HL-60 (cell line): ENCODE data around the gene AKAP6.

Experiments used
- DNase-seq, 2 experiments: peaks; one replicate each; pipeline ENCODE4 v3.0.0-alpha.2; 2010 to 2020; ENCODE audit warnings: low read depth in 1 of 2, low spot score in 1 of 2
- H3K27ac ChIP-seq: fragments of 250-450 bp; sonication (Bioruptor Pico); replicated peaks from 2 replicates; pipeline ENCODE4 v1.5.1; 2020; ENCODE audit warnings: mild to moderate bottlenecking, moderate library complexity
- H3K27me3 ChIP-seq: fragments of 250-450 bp; sonication (Bioruptor Pico); 2 replicates; pipeline ENCODE4 v1.5.1; 2021; ENCODE audit warnings: mild to moderate bottlenecking, moderate library complexity; ENCODE audit not compliant: insufficient read depth, poor library complexity, severe bottlenecking
- H3K4me3 ChIP-seq: replicated peaks from 2 replicates; pipeline ENCODE4 v1.5.1; 2011; ENCODE audit warnings: mild to moderate bottlenecking, control low read depth, low read length; ENCODE audit not compliant: insufficient read depth
- CTCF ChIP-seq: IDR thresholded peaks from one replicate; pipeline ENCODE4 v1.5.1; 2011; ENCODE audit warnings: low read length, control low read depth, inconsistent platforms; ENCODE audit not compliant: insufficient read depth
- GABPA ChIP-seq: IDR thresholded peaks from 2 replicates; pipeline ENCODE4 v1.6.1; 2012; ENCODE audit warnings: low read depth
- POLR2AphosphoS5 ChIP-seq: IDR thresholded peaks from 2 replicates; pipeline ENCODE4 v1.6.1; 2012; ENCODE audit warnings: low read depth
- SPI1 ChIP-seq: IDR thresholded peaks from 2 replicates; pipeline ENCODE4 v1.6.1; 2012; ENCODE audit warnings: low read depth, mild to moderate bottlenecking, borderline replicate concordance
- TF ChIP-seq, protein P1 (sequence below): IDR thresholded peaks from 2 replicates; pipeline ENCODE4 v1.6.1; 2012; ENCODE audit warnings: low read depth; ENCODE audit not compliant: insufficient replicate concordance

The AKAP6 gene

GRCh38 chr14:32662211-32662610 lies 333.1 kb downstream of the AKAP6 start:
- TF ChIP-seq SPI1: no peak
- TF ChIP-seq GABPA: no peak
- TF ChIP-seq, protein P1, sequence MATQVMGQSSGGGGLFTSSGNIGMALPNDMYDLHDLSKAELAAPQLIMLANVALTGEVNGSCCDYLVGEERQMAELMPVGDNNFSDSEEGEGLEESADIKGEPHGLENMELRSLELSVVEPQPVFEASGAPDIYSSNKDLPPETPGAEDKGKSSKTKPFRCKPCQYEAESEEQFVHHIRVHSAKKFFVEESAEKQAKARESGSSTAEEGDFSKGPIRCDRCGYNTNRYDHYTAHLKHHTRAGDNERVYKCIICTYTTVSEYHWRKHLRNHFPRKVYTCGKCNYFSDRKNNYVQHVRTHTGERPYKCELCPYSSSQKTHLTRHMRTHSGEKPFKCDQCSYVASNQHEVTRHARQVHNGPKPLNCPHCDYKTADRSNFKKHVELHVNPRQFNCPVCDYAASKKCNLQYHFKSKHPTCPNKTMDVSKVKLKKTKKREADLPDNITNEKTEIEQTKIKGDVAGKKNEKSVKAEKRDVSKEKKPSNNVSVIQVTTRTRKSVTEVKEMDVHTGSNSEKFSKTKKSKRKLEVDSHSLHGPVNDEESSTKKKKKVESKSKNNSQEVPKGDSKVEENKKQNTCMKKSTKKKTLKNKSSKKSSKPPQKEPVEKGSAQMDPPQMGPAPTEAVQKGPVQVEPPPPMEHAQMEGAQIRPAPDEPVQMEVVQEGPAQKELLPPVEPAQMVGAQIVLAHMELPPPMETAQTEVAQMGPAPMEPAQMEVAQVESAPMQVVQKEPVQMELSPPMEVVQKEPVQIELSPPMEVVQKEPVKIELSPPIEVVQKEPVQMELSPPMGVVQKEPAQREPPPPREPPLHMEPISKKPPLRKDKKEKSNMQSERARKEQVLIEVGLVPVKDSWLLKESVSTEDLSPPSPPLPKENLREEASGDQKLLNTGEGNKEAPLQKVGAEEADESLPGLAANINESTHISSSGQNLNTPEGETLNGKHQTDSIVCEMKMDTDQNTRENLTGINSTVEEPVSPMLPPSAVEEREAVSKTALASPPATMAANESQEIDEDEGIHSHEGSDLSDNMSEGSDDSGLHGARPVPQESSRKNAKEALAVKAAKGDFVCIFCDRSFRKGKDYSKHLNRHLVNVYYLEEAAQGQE: no peak
- TF ChIP-seq CTCF: no peak
- TF ChIP-seq POLR2AphosphoS5: no peak
- no peak overlapping the region for H3K4me3 ChIP-seq
- no peak overlapping the region for H3K27ac ChIP-seq
- DNase-seq: no peak
- no peaks in the 10 kb centered on the region for H3K27me3 ChIP-seq

GRCh38 chr14:32666308-32666707 lies 337.2 kb downstream of the AKAP6 start:
- Histone ChIP-seq H3K27me3 (no peaks in the 10 kb centered on the region), H3K27ac (no peak overlapping the region), H3K4me3 (no peak overlapping the region)
- DNase-seq: no peak
- TF ChIP-seq, protein P1: no peak
- TF ChIP-seq GABPA (no peak), POLR2AphosphoS5 (no peak), SPI1 (no peak), CTCF (no peak)

- no peaks in the 10 kb centered on the region for H3K27me3 ChIP-seq
- no peak overlapping the region for H3K4me3 ChIP-seq
- no peak overlapping the region for H3K27ac ChIP-seq
- no peak for TF ChIP-seq POLR2AphosphoS5
- TF ChIP-seq, protein P1: no peak
- no peak for TF ChIP-seq GABPA
- TF ChIP-seq SPI1: no peak
- TF ChIP-seq CTCF: no peak
- no peak for DNase-seq
Observed at GRCh38 chr14:32667287-32667686, 338.2 kb downstream of the AKAP6 start.
